Fibroblast of villous mesenchyme (primary cell): ENCODE results near the gene CTNNA3. TPM values are rescaled to one million over a fixed set of nuclear protein-coding genes. Genes with fewer than 3 reads are reported as not detected.

ENCODE experiments used
- DNase-seq: peaks from one replicate; pipeline ENCODE4 v3.0.0-alpha.2; 2010; ENCODE audit warnings: low read depth
- H3K4me3 ChIP-seq: 2 replicates; pipeline ENCODE4 v1.5.1; 2011; ENCODE audit warnings: low read depth, mild to moderate bottlenecking, low read length
- total RNA-seq: library from RNA; depleted of rRNA; stranded (reverse); fragments of >200 nt; gene quantifications from 2 replicates; pipeline ENCODE4 v1.2.3, GENCODE V29; 2012
- TF ChIP-seq, protein P1 (sequence below): IDR thresholded peaks from 2 replicates; pipeline ENCODE4 v1.5.1; 2012; ENCODE audit warnings: low read depth, mild to moderate bottlenecking, low read length; ENCODE audit not compliant: insufficient read depth

CTNNA3 gene
- total RNA-seq, 1 donor: not detected

DNA sequence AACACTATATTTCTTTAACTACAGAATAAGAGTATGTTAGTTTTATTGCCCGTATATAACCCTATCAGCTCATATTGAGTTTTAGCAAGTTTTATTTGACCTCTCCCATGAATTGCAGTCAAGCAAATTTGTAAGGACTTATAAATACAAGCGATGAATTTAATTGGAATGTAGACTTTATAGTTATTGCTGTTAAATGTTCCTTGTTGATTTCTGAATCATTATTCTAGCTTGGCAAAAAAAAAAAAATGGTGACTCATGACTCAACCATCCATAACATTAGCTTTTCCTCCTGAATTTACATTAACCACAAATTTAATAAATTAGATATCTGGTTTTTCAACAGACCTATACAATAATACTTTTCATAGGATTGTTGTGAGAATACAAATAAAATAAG is 1104.1 kb downstream of the CTNNA3 start:
- DNase-seq: peak; percentile 15
- TF ChIP-seq, protein P1, sequence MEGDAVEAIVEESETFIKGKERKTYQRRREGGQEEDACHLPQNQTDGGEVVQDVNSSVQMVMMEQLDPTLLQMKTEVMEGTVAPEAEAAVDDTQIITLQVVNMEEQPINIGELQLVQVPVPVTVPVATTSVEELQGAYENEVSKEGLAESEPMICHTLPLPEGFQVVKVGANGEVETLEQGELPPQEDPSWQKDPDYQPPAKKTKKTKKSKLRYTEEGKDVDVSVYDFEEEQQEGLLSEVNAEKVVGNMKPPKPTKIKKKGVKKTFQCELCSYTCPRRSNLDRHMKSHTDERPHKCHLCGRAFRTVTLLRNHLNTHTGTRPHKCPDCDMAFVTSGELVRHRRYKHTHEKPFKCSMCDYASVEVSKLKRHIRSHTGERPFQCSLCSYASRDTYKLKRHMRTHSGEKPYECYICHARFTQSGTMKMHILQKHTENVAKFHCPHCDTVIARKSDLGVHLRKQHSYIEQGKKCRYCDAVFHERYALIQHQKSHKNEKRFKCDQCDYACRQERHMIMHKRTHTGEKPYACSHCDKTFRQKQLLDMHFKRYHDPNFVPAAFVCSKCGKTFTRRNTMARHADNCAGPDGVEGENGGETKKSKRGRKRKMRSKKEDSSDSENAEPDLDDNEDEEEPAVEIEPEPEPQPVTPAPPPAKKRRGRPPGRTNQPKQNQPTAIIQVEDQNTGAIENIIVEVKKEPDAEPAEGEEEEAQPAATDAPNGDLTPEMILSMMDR: no peak
- H3K4me3 ChIP-seq: no peak overlapping the region

DNA sequence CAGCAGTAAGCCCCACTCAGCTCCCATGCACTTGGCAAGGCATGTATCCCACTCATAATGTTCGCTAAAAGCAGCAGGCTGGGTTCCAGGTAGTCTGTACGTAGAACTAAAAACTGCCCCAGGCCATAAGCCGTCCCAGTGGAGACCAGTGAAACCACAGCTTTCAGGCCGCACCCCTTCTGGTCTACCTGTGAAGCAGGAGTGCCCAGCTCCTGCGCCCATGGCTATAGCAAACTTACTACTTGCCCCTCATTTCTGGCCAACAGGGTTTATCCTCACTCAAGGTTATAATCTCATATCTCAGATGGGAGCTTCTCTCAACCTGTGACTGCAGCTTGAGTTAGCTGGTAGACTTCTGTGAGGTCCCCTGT is 1108.3 kb downstream of the CTNNA3 start:
- no peak overlapping the region for H3K4me3 ChIP-seq
- TF ChIP-seq, protein P1: no peak
- no peak for DNase-seq

DNA sequence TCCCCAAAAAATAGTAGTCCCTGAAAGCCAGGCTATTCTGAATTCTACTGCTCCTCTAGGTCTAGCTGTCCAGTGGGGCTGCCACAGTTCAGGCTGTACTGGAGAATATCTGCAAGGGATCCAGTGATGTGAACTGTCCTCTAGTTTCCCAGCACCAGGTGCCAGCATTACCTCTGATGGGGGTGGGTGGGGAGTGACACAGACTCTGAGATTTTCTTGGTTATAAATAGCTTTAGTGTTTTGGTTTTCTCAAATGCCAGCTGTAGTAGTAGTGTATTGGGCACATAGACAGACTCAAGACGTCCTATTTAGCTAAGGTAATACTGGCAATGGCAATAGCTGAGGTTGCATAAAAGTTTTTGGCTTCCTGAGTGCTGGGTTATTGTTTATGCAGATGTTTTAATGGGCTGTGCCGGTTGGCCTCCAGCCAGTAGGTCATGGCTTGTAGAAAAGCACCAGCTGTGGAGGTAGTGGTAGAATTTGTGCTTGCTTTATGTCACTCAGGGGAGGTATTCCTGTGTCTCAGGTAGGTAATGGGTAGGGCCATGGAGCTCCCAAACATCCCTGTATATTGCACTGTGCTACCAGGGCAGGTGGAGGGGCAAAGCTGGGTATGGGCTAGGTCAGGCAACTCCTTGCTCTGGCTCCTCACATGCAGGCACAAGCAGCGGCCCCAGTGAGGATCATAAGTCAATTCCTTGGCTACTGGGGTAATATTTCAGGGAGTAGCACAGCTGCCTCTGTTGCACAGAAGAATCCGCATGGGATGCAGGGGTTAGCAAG is 1108.9 kb downstream of the CTNNA3 start:
- no peak overlapping the region for H3K4me3 ChIP-seq
- TF ChIP-seq, protein P1: no peak
- DNase-seq: no peak

DNA sequence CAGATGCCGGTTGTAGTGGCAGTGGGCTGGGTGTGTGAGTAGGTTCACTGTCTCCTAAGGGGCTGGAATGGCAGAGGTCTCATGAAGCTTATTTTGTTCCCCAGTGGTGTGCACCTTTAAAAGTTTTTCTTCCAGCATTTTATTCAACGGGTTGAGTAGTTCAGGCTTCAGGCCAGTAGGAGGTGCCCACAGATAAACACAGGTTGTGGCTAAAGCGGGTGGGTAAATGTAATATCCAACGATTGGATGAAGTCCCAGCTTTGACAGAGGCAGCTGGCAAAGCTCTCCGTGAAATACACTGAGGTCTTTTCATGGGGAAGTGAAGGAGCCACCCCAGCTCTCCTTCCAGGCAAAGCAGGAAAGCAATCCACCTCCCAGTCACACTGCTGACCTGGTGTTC is 1109.9 kb downstream of the CTNNA3 start:
- TF ChIP-seq, protein P1: peak; percentile 23
- DNase-seq: peak; percentile 7
- no peak overlapping the region for H3K4me3 ChIP-seq

DNA sequence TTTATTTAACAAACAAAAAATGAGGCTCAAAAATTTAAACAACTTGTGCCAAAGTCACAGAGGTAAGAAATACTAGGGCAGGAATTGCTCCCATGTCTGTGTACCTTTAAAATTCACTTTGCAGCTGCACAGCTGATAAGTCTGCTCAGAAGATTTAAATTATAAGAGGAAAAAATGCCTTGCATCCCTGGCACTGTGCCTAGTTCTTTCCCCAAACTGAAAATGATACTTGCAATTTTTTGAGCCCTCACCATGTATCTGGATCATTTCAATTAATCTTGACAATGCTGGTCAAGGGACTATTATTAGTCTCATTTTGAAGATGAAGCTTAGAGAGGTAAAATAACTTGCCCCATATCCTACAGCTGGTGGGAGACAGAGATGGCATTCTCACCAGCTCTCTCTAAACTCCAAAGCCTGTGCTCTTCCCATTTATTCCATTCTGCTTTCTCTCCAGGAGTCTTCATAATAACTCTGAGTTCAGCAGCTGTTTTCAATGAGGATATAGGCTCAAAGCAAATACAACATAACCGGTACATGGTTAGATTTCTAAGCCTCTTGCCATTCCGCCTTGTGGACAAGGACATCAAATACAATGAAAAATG is 1120.6 kb downstream of the CTNNA3 start:
- TF ChIP-seq, protein P1: no peak
- H3K4me3 ChIP-seq: no peak overlapping the region
- no peak for DNase-seq

DNA sequence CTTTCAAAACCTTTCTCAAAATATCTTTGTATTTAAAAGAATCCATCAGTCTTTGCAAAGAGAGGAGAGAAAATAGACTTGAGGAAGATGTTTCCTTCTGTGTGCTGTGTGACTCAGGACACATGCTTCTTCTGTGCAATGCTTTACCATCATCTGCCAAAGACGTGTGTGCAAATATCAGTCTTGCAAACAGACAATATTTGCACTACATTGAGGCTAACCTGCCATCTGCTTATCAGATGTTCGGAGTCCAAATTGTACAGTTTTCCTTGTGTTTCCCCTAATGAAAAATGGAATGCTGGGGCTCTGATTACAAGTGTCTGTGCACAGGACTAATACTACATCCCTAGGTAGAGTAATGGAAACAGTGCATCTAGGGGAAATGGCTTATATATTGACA is 1123.3 kb downstream of the CTNNA3 start:
- no peak overlapping the region for H3K4me3 ChIP-seq
- DNase-seq: no peak
- TF ChIP-seq, protein P1: no peak

DNA sequence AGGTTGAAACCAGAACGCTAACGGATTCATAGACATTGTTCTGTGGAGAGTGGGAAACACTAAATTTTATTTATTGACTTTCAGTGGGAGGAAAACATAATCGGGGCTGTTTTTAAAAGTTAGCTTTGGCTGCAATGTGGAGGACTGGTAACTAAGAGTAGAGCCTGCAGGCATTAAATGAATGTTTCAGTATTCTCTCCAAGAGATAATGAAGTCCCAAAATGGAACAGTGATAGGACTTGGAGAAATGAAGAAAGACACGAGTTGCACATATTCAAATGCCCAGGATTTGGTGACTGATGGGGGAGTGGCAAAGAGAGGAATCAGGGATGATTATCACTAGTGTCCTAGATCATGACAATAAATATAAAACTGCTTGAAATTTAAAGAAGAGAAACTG is 1130.0 kb downstream of the CTNNA3 start:
- no peak overlapping the region for H3K4me3 ChIP-seq
- no peak for DNase-seq
- TF ChIP-seq, protein P1: no peak
